Colonic mucosa (tissue), 4 donors: ENCODE data around the gene SLC9A5. TPM values are rescaled to one million over a fixed set of nuclear protein-coding genes. Genes with fewer than 3 reads are reported as not detected.

ENCODE experiments used
- DNase-seq: peaks from one replicate; pipeline ENCODE4 v3.0.0-alpha.2; 2020
- H3K27ac ChIP-seq: fragments of 200-600 bp; one replicate; pipeline ENCODE4 v1.8.0; 2021
- H3K27me3 ChIP-seq: fragments of 200-600 bp; one replicate; pipeline ENCODE4 v1.8.0; 2021
- H3K36me3 ChIP-seq: fragments of 200-600 bp; one replicate; pipeline ENCODE4 v1.8.0; 2021
- H3K4me1 ChIP-seq: fragments of 200-600 bp; one replicate; pipeline ENCODE4 v1.8.0; 2021; ENCODE audit warnings: mild to moderate bottlenecking
- H3K4me3 ChIP-seq: fragments of 200-600 bp; one replicate; pipeline ENCODE4 v1.8.0; 2021
- H3K9ac ChIP-seq, 2 donors: one replicate each; pipeline ENCODE4 v1.7.0; 2013; ENCODE audit warnings: control low read depth in 2 of 2, low read depth in 2 of 2, low read length in 2 of 2
- H3K9me3 ChIP-seq: fragments of 200-600 bp; one replicate; pipeline ENCODE4 v1.8.0; 2021
- intact Hi-C: fragments of 100-400 bp; cut with DNase I; formaldehyde crosslinking; loops from one replicate; pipeline ENCODE4 v1.14.1; 2022
- total RNA-seq, 2 donors: library from RNA; stranded (reverse); fragmentation: NEBNext Ultra II Directional in 1 of 2; extraction: Animal tissue kit (Norgen Biotek cat#: 25700) in 1 of 2; gene quantifications; one replicate each; pipeline ENCODE4 v1.2.1, GENCODE V29; 2021
- TF ChIP-seq, protein P1 (sequence below): fragments of 200-600 bp; IDR thresholded peaks from one replicate; pipeline ENCODE4 v1.8.0; 2022; ENCODE audit warnings: antibody characterized with exemption, mild to moderate bottlenecking
- donor health status: healthy.
- donor health status: DM: no; HTN: no; CAD: no.
- donor health status: DM: no; HTN: no; CAD: no.

Gene SLC9A5
- total RNA-seq, 2 donors from 2014 or later: 0.48 to 2.1 TPM

GRCh38 chr16:67301080-67301782 lies 52.5 kb downstream of the SLC9A5 start:
- no peak overlapping the region for H3K4me3 ChIP-seq
- no peak overlapping the region for H3K27ac ChIP-seq
- no peaks in the 10 kb centered on the region for H3K9me3 ChIP-seq
- DNase-seq: no peak
- H3K9ac ChIP-seq: no peak overlapping the region
- no peaks in the 10 kb centered on the region for H3K36me3 ChIP-seq
- H3K27me3 ChIP-seq: no peaks in the 10 kb centered on the region
- H3K4me1 ChIP-seq: no peaks in the 10 kb centered on the region
- TF ChIP-seq, protein P1, sequence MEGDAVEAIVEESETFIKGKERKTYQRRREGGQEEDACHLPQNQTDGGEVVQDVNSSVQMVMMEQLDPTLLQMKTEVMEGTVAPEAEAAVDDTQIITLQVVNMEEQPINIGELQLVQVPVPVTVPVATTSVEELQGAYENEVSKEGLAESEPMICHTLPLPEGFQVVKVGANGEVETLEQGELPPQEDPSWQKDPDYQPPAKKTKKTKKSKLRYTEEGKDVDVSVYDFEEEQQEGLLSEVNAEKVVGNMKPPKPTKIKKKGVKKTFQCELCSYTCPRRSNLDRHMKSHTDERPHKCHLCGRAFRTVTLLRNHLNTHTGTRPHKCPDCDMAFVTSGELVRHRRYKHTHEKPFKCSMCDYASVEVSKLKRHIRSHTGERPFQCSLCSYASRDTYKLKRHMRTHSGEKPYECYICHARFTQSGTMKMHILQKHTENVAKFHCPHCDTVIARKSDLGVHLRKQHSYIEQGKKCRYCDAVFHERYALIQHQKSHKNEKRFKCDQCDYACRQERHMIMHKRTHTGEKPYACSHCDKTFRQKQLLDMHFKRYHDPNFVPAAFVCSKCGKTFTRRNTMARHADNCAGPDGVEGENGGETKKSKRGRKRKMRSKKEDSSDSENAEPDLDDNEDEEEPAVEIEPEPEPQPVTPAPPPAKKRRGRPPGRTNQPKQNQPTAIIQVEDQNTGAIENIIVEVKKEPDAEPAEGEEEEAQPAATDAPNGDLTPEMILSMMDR: no peak
- intact Hi-C loops: no loop called here

DNA sequence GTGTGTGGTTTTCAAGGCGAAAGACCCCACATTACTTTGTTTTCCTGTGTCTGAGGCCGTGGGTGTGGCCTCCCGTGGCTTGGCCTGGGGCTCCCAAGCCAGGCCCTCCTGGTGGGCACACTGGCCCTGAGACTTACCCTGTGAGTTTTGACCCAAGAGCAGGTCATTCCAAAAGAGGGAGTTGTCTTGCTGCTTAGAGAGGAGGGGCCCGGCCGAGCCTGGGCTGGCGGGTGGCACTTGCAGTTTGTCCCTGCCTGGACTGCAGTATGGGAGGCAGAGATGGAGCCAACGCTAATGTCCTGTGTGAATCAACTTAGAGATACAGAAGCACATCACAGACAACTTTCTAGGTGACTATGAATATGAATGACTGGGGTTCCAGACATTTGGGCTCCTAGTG lies 53.3 kb downstream of the SLC9A5 start:
- no peaks in the 10 kb centered on the region for H3K27me3 ChIP-seq
- no peak for DNase-seq
- no peak overlapping the region for H3K27ac ChIP-seq
- intact Hi-C loops: no loop called here
- H3K4me3 ChIP-seq: no peak overlapping the region
- H3K4me1 ChIP-seq: no peaks in the 10 kb centered on the region
- no peak overlapping the region for H3K9ac ChIP-seq
- TF ChIP-seq, protein P1: no peak
- no peaks in the 10 kb centered on the region for H3K36me3 ChIP-seq
- no peaks in the 10 kb centered on the region for H3K9me3 ChIP-seq

GRCh38 chr16:67302970-67303369 lies 54.2 kb downstream of the SLC9A5 start:
- no peak overlapping the region for H3K4me3 ChIP-seq

GRCh38 chr16:67304020-67304419 lies 55.2 kb downstream of the SLC9A5 start:
- H3K27me3 ChIP-seq: no peaks in the 10 kb centered on the region
- no peaks in the 10 kb centered on the region for H3K36me3 ChIP-seq
- no peak overlapping the region for H3K27ac ChIP-seq
- H3K9me3 ChIP-seq: no peaks in the 10 kb centered on the region
- no peak overlapping the region for H3K4me3 ChIP-seq
- no peaks in the 10 kb centered on the region for H3K4me1 ChIP-seq
- DNase-seq: no peak
- TF ChIP-seq, protein P1: no peak
- intact Hi-C loops: no loop called here
- H3K9ac ChIP-seq: no peak overlapping the region

More at GRCh38 chr16:67302970-67303369, 54.2 kb downstream of the SLC9A5 start:
- Histone ChIP-seq H3K27me3 (no peaks in the 10 kb centered on the region), H3K4me1 (no peaks in the 10 kb centered on the region), H3K9ac (no peak overlapping the region), H3K9me3 (no peaks in the 10 kb centered on the region), H3K36me3 (no peaks in the 10 kb centered on the region), H3K27ac (no peak overlapping the region)
- TF ChIP-seq, protein P1: no peak
- no peak for DNase-seq
- intact Hi-C loops: no loop called here

DNA sequence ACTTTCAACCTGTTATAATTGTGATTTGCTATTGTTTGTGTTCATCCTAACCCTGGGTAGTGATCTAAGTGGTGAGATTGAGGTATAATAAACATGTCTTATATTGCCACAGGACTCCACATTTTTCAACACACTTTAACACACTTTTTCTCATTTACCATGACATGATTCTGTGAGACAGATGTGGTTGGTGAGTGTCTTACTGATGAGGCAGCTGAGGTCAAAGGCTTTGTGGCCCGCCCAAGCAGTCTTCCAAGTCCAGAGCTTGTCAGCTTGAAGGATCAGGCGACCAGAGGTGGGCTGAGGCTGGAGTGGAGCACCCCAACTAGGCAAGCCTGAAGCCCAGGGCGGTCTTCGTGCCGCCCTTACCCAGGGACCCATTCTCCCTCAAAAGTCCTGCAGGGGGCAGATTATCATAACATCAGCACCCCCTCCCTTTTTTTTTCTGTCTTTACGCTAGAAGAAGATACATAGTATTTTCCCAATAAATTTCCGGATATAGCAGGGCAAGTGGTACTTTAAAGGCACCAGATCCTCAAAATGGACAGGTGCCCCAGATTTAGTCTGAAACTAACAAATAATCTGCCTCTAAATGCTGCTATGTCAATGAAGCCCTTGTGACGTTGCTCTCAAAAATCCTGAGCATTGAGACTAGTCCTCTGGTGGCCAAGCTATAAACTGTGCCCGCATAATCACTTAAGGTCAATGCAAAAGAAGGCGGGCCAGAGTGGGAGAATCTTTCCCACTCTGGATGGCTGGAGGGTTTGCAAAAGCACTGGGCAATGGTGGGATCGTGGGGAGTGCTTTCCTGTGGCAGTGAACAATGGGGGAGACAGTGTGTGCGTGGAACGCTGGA lies 56.7 kb downstream of the SLC9A5 start:
- H3K36me3 ChIP-seq: no peaks in the 10 kb centered on the region
- no peak for DNase-seq
- TF ChIP-seq, protein P1: no peak
- no peaks in the 10 kb centered on the region for H3K27me3 ChIP-seq
- no peaks in the 10 kb centered on the region for H3K4me1 ChIP-seq
- no peaks in the 10 kb centered on the region for H3K9me3 ChIP-seq
- intact Hi-C loops: no loop called here
- no peak overlapping the region for H3K9ac ChIP-seq
- no peak overlapping the region for H3K27ac ChIP-seq
- no peak overlapping the region for H3K4me3 ChIP-seq
